ENCODE data around the gene GATA1. TPM values are rescaled to one million over a fixed set of nuclear protein-coding genes. Genes with fewer than 3 reads are reported as not detected.

Gene GATA1
- total and polyA plus RNA-seq, 10 donors = 0.15 to 5.5 (median 1.2) TPM

DNA sequence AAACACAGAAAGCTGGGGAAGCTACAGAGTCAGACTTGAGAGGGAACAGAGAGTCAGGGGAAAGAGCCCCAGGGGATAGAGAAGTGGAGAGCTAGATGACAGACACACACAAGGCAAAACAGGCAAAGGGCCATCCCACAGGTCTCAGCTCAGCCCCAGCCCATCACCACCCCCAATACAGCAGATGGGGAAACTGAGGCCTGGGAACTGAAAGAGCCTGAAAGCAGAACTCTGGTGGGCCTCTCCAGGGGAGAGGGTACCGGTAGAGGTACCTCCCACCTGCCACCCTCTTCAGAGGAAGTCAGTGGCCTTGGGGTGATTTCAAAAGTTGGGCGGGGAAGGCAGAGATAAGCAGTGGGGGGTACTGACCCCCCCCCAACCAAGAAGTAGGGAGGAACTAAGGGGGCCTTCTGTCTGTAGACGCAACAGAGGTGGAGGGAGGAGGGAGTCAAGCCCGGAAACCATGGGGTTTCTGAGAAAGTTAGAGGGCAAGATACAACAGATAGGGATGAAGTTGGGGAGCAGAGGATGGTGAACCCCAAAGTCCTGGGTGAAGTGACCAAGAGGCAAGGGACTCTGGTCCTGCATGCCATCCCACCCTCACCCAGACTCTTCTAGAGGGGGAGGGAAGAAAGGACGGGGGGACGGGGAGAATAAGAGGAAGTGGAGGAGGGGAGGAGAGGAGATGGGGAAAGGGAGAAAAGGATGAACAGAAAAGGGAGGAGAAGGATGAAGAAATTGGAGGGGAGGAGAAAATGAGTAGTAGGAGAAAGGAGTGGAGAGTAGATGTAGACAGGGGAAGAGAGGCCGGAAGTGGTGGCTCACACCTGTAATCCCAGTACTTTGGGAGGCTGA is 3.2 kb downstream of the GATA1 start:
- intact Hi-C loops (cut with DNase I; ENCODE audit: low total_unique reads) = no loop called here
- 22 to 63% (median 33%) methylated on average over 6 to 7 of the region's 7 CpGs for WGBS, 5 donors
- Histone ChIP-seq H3K27me3 (replicated peaks in 1 of 7) (peaks cover 0 to 19% (median 0%) of the 10 kb centered on the region in 7 donors), H3K4me1 (no peaks in the 10 kb centered on the region), H3K27ac (no peak overlapping the region), H3K9me3 (no peaks in the 10 kb centered on the region), H3K36me3 (no peaks in the 10 kb centered on the region), H3K4me3 (no peak overlapping the region)
- TF ChIP-seq, protein P1, sequence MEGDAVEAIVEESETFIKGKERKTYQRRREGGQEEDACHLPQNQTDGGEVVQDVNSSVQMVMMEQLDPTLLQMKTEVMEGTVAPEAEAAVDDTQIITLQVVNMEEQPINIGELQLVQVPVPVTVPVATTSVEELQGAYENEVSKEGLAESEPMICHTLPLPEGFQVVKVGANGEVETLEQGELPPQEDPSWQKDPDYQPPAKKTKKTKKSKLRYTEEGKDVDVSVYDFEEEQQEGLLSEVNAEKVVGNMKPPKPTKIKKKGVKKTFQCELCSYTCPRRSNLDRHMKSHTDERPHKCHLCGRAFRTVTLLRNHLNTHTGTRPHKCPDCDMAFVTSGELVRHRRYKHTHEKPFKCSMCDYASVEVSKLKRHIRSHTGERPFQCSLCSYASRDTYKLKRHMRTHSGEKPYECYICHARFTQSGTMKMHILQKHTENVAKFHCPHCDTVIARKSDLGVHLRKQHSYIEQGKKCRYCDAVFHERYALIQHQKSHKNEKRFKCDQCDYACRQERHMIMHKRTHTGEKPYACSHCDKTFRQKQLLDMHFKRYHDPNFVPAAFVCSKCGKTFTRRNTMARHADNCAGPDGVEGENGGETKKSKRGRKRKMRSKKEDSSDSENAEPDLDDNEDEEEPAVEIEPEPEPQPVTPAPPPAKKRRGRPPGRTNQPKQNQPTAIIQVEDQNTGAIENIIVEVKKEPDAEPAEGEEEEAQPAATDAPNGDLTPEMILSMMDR (IDR thresholded peaks at IDR 0.05 in 8 of 11, conservative IDR thresholded peaks at IDR 0.05 in 3 of 11) = no peak
- TF ChIP-seq POLR2AphosphoS5 (IDR thresholded peaks at IDR 0.05) = no peak
- no peak for TF ChIP-seq POLR2A (IDR thresholded peaks at IDR 0.05)
- no peak for DNase-seq

DNA sequence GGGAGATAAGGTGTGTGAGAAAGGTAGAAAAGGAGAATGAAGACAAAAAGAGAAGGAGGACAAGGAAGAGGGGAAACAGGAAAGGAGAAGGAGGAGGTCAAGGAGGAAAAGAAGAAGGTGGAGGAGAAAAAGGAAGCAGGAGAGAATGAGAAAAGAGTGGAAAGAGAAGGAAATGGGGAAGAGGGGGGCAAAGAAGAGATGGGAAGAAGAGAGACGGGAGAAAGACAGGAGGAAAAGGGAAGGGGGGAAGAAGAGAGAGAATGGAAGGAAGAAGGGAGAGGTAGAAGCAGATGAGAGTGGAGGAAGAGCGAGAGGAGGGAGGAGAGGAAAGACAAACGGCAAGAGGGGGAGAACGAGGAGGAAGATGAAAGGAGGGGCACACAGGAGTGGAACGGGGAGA is 4.1 kb downstream of the GATA1 start:
- Histone ChIP-seq H3K9me3 (no peaks in the 10 kb centered on the region), H3K27ac (no peak overlapping the region), H3K36me3 (no peaks in the 10 kb centered on the region), H3K4me1 (no peaks in the 10 kb centered on the region), H3K27me3 (replicated peaks in 1 of 7) (peaks cover 0 to 19% (median 0%) of the 10 kb centered on the region in 7 donors), H3K4me3 (no peak overlapping the region)
- DNase-seq = no peak
- intact Hi-C loops (cut with DNase I; ENCODE audit: low total_unique reads) = no loop called here
- WGBS, 5 donors = 59 to 68% (median 61%) methylated on average over 5 of the region's 5 CpGs
- no peak for TF ChIP-seq POLR2AphosphoS5 (IDR thresholded peaks at IDR 0.05)
- TF ChIP-seq POLR2A (IDR thresholded peaks at IDR 0.05) = no peak
- TF ChIP-seq, protein P1 (IDR thresholded peaks at IDR 0.05 in 8 of 11, conservative IDR thresholded peaks at IDR 0.05 in 3 of 11) = no peak

DNA sequence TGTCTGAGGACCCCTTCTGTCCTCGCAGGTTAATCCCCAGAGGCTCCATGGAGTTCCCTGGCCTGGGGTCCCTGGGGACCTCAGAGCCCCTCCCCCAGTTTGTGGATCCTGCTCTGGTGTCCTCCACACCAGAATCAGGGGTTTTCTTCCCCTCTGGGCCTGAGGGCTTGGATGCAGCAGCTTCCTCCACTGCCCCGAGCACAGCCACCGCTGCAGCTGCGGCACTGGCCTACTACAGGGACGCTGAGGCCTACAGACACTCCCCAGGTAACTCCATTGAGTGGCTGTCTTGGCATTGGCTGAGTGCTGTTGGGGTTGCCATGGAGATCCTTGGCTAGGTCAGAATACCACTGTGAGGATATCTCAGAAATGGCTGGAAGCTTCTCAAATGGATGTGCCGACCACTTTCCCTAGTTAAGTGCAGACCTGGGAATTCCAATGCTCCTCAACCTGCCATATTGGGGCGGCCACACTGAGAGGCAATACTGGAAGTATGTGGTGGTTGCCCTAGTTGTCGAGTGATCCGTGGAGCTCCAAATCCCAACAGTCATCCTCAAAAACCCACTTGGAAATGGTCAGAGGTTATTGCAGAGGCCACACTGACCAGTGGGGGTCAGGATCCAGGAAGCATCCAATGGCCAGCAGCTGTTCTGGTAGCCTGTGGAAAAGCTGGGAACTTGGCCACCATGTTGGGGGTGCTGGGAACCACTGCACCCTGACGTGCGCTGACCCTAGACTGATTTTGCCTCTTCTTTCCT is 4.9 kb downstream of the GATA1 start:
- no peak overlapping the region for H3K27ac ChIP-seq
- 79 to 92% (median 82%) methylated on average over 3 to 11 of the region's 11 CpGs for WGBS, 5 donors
- H3K36me3 ChIP-seq = no peaks in the 10 kb centered on the region
- no peak overlapping the region for H3K4me3 ChIP-seq
- DNase-seq = no peak
- TF ChIP-seq, protein P1 (IDR thresholded peaks at IDR 0.05 in 8 of 11, conservative IDR thresholded peaks at IDR 0.05 in 3 of 11) = no peak
- TF ChIP-seq POLR2AphosphoS5 (IDR thresholded peaks at IDR 0.05) (no peak), POLR2A (IDR thresholded peaks at IDR 0.05) (no peak)
- peaks cover 0 to 12% (median 0%) of the 10 kb centered on the region in 7 donors for H3K27me3 ChIP-seq (replicated peaks in 1 of 7)
- H3K4me1 ChIP-seq = no peaks in the 10 kb centered on the region
- H3K9me3 ChIP-seq = no peaks in the 10 kb centered on the region
- intact Hi-C loops (cut with DNase I; ENCODE audit: low total_unique reads) = no loop called here

DNA sequence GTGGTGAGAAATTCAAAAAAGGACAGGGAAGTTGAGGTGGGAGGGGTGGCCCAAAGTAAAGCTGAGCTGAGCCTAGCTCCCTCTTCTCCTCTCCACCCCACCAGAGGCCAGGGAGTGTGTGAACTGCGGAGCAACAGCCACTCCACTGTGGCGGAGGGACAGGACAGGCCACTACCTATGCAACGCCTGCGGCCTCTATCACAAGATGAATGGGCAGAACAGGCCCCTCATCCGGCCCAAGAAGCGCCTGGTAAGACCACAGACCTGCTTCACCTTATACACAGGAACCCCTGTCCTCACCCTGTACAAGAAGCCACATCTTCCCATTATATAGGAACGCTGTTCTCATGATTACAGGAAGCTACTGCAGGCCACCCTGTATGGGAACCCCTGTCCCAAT is 5.8 kb downstream of the GATA1 start:
- intact Hi-C loops (cut with DNase I; ENCODE audit: low total_unique reads) = no loop called here
- DNase-seq = no peak
- Histone ChIP-seq H3K27ac (no peak overlapping the region), H3K27me3 (replicated peaks in 1 of 7) (peaks cover 0 to 8% (median 0%) of the 10 kb centered on the region in 7 donors), H3K36me3 (no peaks in the 10 kb centered on the region), H3K4me1 (no peaks in the 10 kb centered on the region), H3K4me3 (no peak overlapping the region), H3K9me3 (no peaks in the 10 kb centered on the region)
- WGBS, 5 donors = 78 to 89% (median 81%) methylated on average over 5 to 7 of the region's 7 CpGs
- TF ChIP-seq POLR2A (IDR thresholded peaks at IDR 0.05) (no peak), POLR2AphosphoS5 (IDR thresholded peaks at IDR 0.05) (no peak)
- TF ChIP-seq, protein P1 (IDR thresholded peaks at IDR 0.05 in 8 of 11, conservative IDR thresholded peaks at IDR 0.05 in 3 of 11) = no peak

Data from spleen (tissue), 11 donors.